ENCODE data around the gene MAN1A2.

The MAN1A2 gene

GRCh38 chr1:117541003-117541402 lies 173.8 kb downstream of the MAN1A2 start:
- TF ChIP-seq, protein P1, sequence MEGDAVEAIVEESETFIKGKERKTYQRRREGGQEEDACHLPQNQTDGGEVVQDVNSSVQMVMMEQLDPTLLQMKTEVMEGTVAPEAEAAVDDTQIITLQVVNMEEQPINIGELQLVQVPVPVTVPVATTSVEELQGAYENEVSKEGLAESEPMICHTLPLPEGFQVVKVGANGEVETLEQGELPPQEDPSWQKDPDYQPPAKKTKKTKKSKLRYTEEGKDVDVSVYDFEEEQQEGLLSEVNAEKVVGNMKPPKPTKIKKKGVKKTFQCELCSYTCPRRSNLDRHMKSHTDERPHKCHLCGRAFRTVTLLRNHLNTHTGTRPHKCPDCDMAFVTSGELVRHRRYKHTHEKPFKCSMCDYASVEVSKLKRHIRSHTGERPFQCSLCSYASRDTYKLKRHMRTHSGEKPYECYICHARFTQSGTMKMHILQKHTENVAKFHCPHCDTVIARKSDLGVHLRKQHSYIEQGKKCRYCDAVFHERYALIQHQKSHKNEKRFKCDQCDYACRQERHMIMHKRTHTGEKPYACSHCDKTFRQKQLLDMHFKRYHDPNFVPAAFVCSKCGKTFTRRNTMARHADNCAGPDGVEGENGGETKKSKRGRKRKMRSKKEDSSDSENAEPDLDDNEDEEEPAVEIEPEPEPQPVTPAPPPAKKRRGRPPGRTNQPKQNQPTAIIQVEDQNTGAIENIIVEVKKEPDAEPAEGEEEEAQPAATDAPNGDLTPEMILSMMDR (IDR thresholded peaks at IDR 0.05; ENCODE audit: insufficient read depth, low read length, poor library complexity, severe bottlenecking): no peak
- H3K27me3 ChIP-seq (replicated peaks; ENCODE audit: control insufficient read depth, insufficient read depth, low read length): no peaks in the 10 kb centered on the region; the same call in none of the 2 replicates
- no peak overlapping the region for H3K4me3 ChIP-seq (replicated peaks; ENCODE audit: low read depth, low read length)
- no peak for DNase-seq (ENCODE audit: extremely low read depth, insufficient read length)
- no peaks in the 10 kb centered on the region for H3K36me3 ChIP-seq (ENCODE audit: control insufficient read depth, insufficient read depth, low read length)

DNA sequence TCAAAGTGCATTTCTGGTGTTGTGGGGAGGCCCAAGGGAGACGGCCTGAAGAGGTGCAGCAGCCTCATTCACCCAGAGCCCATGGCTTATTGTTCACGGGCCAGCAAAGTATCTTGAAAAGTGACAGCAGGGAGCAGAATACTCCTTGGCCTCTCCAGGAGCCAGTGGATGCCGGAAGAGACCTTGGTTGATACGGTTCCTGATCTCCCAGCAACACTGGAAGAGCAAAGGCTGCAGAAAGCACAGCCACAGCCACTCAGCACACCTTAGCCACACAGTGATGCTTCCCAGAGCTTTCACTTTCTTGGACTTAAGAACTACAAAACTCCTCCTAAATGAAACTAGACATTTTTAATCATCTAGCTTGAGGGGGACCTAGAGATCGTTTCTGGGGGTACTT lies 174.3 kb downstream of the MAN1A2 start:
- no peak overlapping the region for H3K4me3 ChIP-seq (replicated peaks; ENCODE audit: low read depth, low read length)
- TF ChIP-seq, protein P1 (IDR thresholded peaks at IDR 0.05; ENCODE audit: insufficient read depth, low read length, poor library complexity, severe bottlenecking): no peak
- H3K36me3 ChIP-seq (ENCODE audit: control insufficient read depth, insufficient read depth, low read length): no peaks in the 10 kb centered on the region
- H3K27me3 ChIP-seq (replicated peaks; ENCODE audit: control insufficient read depth, insufficient read depth, low read length): no peaks in the 10 kb centered on the region; the same call in none of the 2 replicates
- DNase-seq (ENCODE audit: extremely low read depth, insufficient read length): no peak

DNA sequence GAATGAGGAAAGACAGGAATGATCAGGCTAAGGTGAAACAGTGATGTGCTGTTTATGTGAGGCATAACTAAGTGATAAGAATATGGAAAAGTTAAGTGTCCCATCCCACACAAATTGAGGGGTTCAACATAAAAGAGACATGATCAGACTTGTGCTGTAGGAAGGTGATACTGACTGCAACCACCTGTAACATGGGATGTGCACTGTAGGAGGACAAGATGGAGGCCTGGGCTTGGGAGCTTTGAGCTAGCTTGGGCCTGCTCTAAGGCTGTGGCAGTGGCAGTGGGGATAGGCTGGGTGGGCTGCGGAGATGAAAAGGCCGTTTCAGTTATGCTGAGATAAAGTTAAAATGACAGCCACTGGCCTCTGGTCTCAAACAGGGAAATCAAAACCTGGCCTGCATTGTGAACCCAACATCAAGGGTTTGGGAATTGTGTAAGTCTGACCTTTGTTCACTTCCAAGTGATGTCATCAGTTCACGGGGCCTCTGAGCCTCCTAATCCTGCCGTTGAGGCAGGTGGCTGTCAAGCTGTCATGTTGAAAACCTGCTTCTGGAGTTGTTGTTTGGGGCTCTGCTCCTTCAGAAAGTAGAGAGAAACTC lies 177.4 kb downstream of the MAN1A2 start:
- Histone ChIP-seq H3K36me3 (ENCODE audit: control insufficient read depth, insufficient read depth, low read length) (no peaks in the 10 kb centered on the region), H3K27me3 (replicated peaks; ENCODE audit: control insufficient read depth, insufficient read depth, low read length) (no peaks in the 10 kb centered on the region; the same call in none of the 2 replicates)
- no peak for DNase-seq (ENCODE audit: extremely low read depth, insufficient read length)

DNA sequence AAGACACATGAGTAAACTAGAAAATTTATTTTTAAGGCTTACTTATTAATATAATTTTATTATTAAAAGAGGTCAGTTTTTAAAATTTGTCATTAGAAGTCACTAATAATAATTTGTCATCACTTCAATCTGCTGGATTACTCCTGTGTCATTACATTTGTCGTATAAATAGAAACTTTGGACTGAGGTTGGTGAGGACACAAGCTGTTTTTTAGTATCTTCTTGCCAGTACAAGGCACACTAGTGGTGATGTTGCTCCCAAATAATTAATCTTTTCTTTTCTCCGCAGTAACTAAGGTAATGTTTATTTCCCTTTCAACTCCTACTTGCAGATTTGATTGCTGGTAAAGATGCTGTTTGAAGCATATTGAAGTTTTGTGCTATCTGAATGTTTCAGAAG lies 179.2 kb downstream of the MAN1A2 start:
- DNase-seq (ENCODE audit: extremely low read depth, insufficient read length): no peak
- Histone ChIP-seq H3K36me3 (ENCODE audit: control insufficient read depth, insufficient read depth, low read length) (no peaks in the 10 kb centered on the region), H3K4me3 (replicated peaks; ENCODE audit: low read depth, low read length) (no peak overlapping the region), H3K27me3 (replicated peaks; ENCODE audit: control insufficient read depth, insufficient read depth, low read length) (no peaks in the 10 kb centered on the region; the same call in none of the 2 replicates)
- TF ChIP-seq, protein P1 (IDR thresholded peaks at IDR 0.05; ENCODE audit: insufficient read depth, low read length, poor library complexity, severe bottlenecking): no peak

More for the DNA sequence above, 177.4 kb downstream of the MAN1A2 start:
- H3K4me3 ChIP-seq (replicated peaks; ENCODE audit: low read depth, low read length): no peak overlapping the region
- TF ChIP-seq, protein P1 (IDR thresholded peaks at IDR 0.05; ENCODE audit: insufficient read depth, low read length, poor library complexity, severe bottlenecking): no peak

DNA sequence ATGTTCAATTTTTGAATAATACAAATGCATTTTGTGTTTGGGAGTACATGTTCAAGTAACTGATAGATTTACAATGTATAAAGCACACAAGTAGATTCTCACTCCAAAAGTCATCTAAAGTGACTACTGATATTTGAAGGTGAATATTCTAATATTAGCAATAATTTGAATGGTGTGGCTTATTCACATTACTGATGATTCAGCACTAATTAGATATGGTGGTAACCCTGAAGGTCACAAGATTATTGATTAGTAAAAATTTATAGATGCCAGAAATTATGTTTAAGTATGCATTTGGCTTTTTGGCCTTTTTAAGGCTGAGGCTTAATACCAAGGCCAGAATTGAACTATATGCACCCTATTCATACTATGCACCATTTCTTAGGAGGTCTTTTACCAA lies 186.2 kb downstream of the MAN1A2 start:
- no peak for DNase-seq (ENCODE audit: extremely low read depth, insufficient read length)
- Histone ChIP-seq H3K4me3 (replicated peaks; ENCODE audit: low read depth, low read length) (no peak overlapping the region), H3K27me3 (replicated peaks; ENCODE audit: control insufficient read depth, insufficient read depth, low read length) (no peaks in the 10 kb centered on the region), H3K36me3 (ENCODE audit: control insufficient read depth, insufficient read depth, low read length) (no peaks in the 10 kb centered on the region)
- TF ChIP-seq, protein P1 (IDR thresholded peaks at IDR 0.05; ENCODE audit: insufficient read depth, low read length, poor library complexity, severe bottlenecking): no peak

- TF ChIP-seq, protein P1 (IDR thresholded peaks at IDR 0.05; ENCODE audit: insufficient read depth, low read length, poor library complexity, severe bottlenecking): no peak
- Histone ChIP-seq H3K27me3 (replicated peaks; ENCODE audit: control insufficient read depth, insufficient read depth, low read length) (no peaks in the 10 kb centered on the region), H3K36me3 (ENCODE audit: control insufficient read depth, insufficient read depth, low read length) (no peaks in the 10 kb centered on the region), H3K4me3 (replicated peaks; ENCODE audit: low read depth, low read length) (no peak overlapping the region)
- no peak for DNase-seq (ENCODE audit: extremely low read depth, insufficient read length)
These were observed 188.6 kb downstream of the MAN1A2 start for GRCh38 chr1:117555806-117556205.

Data from GM06990 (cell line).